Inflammatory macrophage (primary cell): Measurements from ENCODE around the gene SNPH.
A peak's percentile ranks its signal among the peaks of the same experiment; 100 is the strongest.

Source experiments
- DNase-seq, 2 donors: peaks; one replicate each; pipeline ENCODE4 v3.0.0-alpha.2; 2020 to 2022

The SNPH gene

GRCh38 chr20:1287787-1288569 is 21.9 kb downstream of the SNPH start:
- no peak for DNase-seq

DNA sequence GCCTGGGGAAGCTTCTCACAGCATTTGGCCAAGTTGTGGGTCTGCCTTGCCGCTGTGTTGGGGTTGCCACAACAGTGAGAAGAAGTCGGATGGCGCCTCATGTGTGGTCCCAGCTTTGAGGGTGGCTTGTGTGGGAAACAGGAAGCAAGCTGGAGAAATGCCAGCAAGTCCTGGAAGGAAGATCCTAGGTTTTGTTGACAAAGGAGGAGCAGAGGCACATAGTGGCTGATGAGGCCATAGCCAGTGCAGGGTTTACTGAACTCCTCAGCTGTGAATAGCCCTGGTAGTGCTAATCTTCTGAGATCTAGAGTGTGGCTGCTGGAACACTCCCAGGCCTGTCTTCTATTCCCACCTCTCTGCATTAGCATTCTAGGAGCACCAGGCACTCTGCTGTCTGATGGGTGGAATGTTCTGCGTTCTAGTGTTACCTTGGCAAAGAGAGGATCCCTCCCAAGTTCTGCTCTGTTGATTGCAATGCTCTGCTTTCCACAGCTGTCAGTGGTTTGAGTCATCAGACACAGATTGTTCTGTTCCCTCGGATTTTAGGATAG is 25.2 kb downstream of the SNPH start:
- DNase-seq: no peak

DNA sequence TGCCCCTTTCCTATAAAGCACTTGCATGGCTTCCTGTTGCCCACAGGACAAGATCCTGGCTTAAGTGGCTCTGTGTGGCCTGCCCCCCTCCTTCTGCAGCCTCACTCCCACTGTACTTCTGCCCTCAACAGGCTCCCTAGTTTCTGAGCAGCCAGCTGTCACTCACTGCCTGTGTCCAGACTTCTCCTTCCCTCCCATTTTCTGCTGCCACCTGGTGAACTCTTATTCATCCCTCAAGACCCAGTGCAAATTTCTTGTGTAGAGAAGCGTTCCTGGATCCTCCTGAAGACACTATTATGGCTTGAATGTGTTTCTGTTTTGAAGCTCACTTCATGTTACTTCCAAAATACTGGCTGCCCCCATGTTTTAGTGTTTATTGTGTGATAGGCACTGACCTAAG is 26.5 kb downstream of the SNPH start:
- DNase-seq: no peak

DNA sequence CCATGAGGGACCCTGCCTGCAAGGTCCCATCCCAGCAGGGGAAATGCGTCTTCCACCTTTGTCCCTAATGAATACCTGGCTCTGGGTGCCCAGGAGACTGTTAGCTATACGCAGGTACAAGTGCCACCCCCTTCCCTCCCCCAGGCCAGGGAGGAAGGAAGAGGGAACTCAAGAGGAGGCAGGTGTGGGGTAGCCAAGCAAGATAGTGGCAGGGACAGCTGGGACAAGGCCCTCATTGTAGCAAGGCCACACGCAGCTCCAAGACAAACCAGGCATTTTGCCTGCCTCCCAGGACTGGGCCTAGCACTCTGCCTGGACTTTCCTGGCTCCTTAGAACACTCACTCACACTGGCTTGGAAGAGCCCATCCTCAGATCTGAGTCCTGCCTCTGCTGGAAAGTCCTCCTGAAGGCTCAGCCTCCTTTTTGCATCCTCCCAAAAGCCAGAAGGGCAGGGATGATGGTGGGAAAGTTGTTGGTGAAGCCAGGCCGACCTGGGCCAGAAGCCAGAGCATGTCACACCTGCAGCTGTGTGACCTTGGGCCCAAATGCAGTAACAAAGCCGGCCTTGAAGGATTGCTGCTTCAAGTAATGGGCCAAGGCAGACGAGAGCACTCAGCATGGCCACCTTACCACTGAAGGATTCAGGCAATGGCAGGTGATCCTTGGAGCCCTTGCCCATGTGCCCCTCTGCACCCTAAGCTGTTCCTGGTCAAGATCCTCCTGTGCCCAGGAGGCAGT is 27.7 kb downstream of the SNPH start:
- DNase-seq: no peak

DNA sequence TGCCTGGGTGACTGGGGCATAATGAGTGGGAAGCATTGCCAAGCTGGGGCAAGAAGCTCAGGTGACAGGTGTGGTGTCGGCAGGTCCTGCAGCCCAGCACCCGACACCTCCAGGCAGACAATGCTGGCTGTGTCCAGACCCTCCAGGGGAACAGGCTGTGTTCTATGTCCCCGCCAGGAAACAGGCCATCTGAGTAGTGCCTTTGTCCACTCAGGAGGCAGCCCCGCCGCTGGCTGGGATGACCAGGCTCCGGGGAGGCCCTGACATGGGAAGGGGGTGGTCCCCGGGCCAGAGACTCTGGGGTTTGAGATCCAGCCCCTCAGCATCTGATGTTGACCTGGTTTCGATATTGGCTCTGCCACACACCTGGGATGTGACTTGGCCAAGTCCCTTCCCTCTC is 28.4 kb downstream of the SNPH start:
- DNase-seq: no peak

DNA sequence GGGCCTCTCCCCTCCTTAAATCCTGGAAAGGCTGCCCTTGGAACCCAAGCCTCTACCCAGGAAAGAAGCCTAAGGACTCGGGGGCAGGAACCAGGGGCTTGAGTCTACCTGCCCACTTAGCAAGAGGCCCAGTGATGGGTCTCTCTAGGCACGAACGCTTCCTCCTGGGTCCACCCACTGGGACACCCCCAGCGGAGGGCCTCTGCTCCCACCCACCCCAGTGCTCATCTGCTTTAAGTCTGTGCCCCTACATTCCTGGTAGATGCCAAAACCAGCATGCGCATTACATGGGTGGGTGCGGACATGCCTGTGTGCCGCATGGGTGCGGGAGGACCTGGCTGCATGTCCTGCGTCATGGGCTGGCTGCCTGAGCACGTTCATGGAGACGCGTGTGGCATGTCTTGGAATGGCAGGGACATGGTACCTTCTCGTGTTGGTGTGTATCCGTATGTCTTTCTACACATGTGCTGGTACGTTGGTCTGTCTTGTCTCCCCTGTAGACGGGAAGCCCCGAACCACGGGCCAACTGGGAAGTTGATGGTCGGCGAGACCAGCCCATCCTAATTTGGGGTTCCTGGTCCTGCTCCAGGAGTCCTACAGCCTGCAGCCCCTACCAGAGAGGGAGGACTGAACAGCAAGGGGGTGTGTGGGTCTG is 29.3 kb downstream of the SNPH start:
- no peak for DNase-seq

- DNase-seq: no peak
Measured at GRCh38 chr20:1296117-1296610, 30.1 kb downstream of the SNPH start.

DNA sequence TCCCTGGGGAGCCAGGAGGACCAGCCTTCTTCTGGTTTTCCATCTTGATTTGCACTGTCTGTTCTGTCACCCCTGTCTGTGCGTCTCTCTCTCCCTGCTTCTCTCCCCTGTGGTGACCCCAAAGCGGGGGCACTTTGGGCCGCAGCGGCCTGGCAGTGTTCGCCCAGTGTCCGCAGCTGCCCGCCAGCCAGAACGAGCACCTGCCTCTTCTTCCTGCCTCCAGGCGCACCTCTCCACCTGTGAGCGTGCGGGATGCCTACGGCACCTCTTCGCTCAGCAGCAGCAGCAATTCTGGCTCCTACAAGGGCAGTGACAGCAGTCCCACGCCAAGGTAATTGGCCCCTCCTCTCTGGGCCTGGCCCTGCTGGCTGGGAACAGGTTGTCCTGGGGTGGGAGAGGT is 30.8 kb downstream of the SNPH start:
- DNase-seq: no peak

GRCh38 chr20:1297486-1297885 is 31.4 kb downstream of the SNPH start:
- DNase-seq: no peak

GRCh38 chr20:1298166-1298565 is 32.1 kb downstream of the SNPH start:
- no peak for DNase-seq

DNA sequence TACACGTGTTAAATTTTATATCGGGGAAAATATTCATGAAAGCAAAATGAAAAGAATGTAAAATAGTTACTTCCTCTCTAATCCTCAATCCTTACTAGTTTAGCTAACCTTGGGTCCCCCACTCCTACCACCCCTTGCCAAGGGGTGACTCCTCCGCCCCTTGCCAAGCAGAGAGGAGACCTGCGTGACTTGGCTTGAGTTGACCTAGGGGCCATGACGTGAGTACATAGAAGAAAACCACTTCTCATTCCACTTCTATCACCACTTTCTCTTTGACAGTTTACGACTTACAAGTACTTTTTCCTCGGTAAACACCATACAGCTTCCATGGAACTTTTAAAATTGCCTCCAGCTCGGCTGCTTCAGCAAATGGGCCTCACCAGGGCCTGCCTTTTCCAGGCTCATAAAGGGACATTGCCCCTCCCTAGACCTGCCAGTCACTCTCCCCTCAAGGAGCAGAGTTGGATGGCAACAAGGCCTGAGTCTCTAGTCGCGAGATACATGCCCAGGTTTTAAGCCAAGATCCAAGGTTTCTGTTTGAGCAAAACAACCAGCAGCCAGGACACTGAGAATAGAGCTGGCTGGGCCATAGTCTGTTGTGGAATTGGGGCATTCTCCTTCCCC is 32.9 kb downstream of the SNPH start:
- DNase-seq: no peak

DNA sequence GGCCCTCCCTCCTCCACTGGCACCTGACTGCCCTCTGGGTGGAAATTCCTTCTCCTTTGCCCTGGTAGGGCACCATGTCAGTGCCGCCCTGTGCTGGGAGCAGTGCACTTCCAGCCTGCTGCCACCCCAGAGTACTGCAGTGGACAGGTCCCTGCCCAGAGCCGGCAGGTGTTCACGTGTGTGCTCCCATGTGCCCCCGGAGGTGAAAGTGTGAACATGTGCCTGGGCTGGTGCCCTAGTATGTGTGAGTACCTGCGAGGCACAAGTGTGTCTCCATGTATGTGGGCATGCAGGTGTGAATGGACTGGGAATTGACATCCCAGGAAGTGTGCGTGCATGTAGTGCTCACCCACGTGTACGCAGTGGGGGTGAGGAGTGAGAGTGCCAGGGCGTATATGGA is 33.4 kb downstream of the SNPH start:
- no peak for DNase-seq

- no peak for DNase-seq
Measured at GRCh38 chr20:1300083-1300840, 34.2 kb downstream of the SNPH start.

GRCh38 chr20:1301031-1301529 is 35.0 kb downstream of the SNPH start:
- DNase-seq: peak; percentile 10 to 23

- peak in 1 of 2 donors; percentile 32 for DNase-seq
Measured at GRCh38 chr20:1302685-1303541, 36.8 kb downstream of the SNPH start.

- DNase-seq: no peak
Measured at GRCh38 chr20:1304710-1305515, 38.8 kb downstream of the SNPH start.

- no peak for DNase-seq
Measured at GRCh38 chr20:1305712-1306111, 39.6 kb downstream of the SNPH start.

DNA sequence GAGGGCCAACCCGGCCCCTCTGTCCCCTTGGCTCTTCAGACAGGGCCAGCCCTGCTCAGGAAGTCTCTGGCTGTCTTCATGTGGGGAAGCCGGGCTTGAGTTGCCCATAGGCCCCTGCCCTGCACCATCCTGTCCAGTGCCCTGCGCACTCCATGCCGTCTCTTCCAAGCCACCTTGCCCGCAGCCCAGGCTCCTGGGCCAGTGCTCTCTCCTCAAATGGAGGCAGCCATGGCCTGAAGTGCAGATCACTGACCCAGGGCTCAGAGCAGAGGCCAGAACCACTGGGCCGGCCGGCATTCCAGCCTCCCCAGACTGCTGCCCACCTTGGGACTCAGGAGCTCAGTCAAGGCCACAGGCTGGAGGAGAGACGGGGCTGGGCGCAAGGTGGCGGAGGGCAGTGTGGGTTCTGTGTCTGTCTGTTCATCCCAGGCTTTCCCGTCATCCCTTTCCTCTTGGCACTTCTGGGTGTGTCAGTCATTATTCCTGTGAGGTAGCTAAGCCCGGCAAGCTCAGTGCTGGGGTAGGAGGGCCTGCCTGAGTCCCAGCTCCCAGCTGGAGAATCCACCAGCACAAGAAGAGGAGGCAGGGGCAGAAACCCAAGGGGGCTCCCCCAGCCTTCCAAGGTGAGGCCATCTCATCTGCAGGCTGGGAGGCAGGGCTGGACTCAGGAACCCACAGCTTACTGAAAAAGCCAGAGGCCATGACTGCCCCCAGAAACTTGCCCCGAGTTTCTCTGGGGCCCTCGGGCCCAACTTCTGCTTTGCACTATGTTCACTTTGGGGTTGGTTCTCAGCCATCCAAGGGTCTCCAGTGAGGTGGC is 40.4 kb downstream of the SNPH start:
- no peak for DNase-seq

- no peak for DNase-seq
Measured at GRCh38 chr20:1307171-1307570, 41.1 kb downstream of the SNPH start.
